Measurements from ENCODE around the gene HYOU1. TPM values are rescaled to one million over a fixed set of nuclear protein-coding genes. Genes with fewer than 3 reads are reported as not detected.
A peak's percentile ranks its signal among the peaks of the same experiment; 100 is the strongest.

The HYOU1 gene
- total and polyA plus RNA-seq, 2 donors (not counting 1 experiment from before 2014, with no cell fraction given), result 73.7 to 85.6 TPM

GRCh38 chr11:118998822-118999221 is 58.2 kb downstream of the HYOU1 start:
- H3K9ac ChIP-seq (ENCODE audit: insufficient read depth, low read length), result peak overlapping the region; percentile 88
- H3K4me1 ChIP-seq (ENCODE audit: control insufficient read depth, extremely low read depth, insufficient read depth, low read length), result no peaks in the 10 kb centered on the region
- H2AFZ ChIP-seq (ENCODE audit: low read length), result peak overlapping the region; percentile 88
- peak; percentile 39 to 89 for DNase-seq (ENCODE audit: low read depth in 2 of 2)
- peak overlapping the region; percentile 87 for H3K27ac ChIP-seq (ENCODE audit: insufficient read depth, low read length)
- H3K79me2 ChIP-seq (ENCODE audit: control insufficient read depth, insufficient read depth, low read length), result peaks cover 15% of the 10 kb centered on the region
- H4K20me1 ChIP-seq (ENCODE audit: control insufficient read depth, extremely low read depth, insufficient read depth, low read length), result no peaks in the 10 kb centered on the region
- H3K9me3 ChIP-seq (ENCODE audit: control insufficient read depth, insufficient read depth, low read depth, low read length), result no peaks in the 10 kb centered on the region
- TF ChIP-seq EZH2 (IDR thresholded peaks at IDR 0.05; ENCODE audit: low read length, missing control alignments) (no peak), CTCF (conservative IDR thresholded peaks at IDR 0.05 in 1 of 2, IDR thresholded peaks at IDR 0.05 in 1 of 2; ENCODE audit: low read depth in 1 of 2, low read length in 2 of 2) (no peak)
- peak overlapping the region; percentile 73 to 97 (median 87) for H3K4me3 ChIP-seq (replicated peaks in 1 of 4; ENCODE audit: control extremely low read depth in 1 of 4, insufficient read depth in 1 of 4, low read depth in 3 of 4, low read length in 4 of 4)
- no peaks in the 10 kb centered on the region for H3K27me3 ChIP-seq (ENCODE audit: control insufficient read depth, insufficient read depth, low read length)
- H3K36me3 ChIP-seq (ENCODE audit: control insufficient read depth, insufficient read depth, low read length), result peaks cover 3% of the 10 kb centered on the region
- peak overlapping the region; percentile 95 for H3K4me2 ChIP-seq (ENCODE audit: extremely low read depth, insufficient read depth, low read length)

- Histone ChIP-seq H3K9ac (ENCODE audit: insufficient read depth, low read length) (peak overlapping the region; percentile 88), H2AFZ (ENCODE audit: low read length) (peak overlapping the region; percentile 88), H3K27me3 (ENCODE audit: control insufficient read depth, insufficient read depth, low read length) (no peaks in the 10 kb centered on the region), H3K4me1 (ENCODE audit: control insufficient read depth, extremely low read depth, insufficient read depth, low read length) (no peaks in the 10 kb centered on the region), H3K4me2 (ENCODE audit: extremely low read depth, insufficient read depth, low read length) (peak overlapping the region; percentile 95), H4K20me1 (ENCODE audit: control insufficient read depth, extremely low read depth, insufficient read depth, low read length) (no peaks in the 10 kb centered on the region), H3K9me3 (ENCODE audit: control insufficient read depth, insufficient read depth, low read depth, low read length) (no peaks in the 10 kb centered on the region), H3K27ac (ENCODE audit: insufficient read depth, low read length) (peak overlapping the region; percentile 87), H3K36me3 (ENCODE audit: control insufficient read depth, insufficient read depth, low read length) (peaks cover 3% of the 10 kb centered on the region), H3K79me2 (ENCODE audit: control insufficient read depth, insufficient read depth, low read length) (peaks cover 15% of the 10 kb centered on the region), H3K4me3 (replicated peaks in 1 of 4; ENCODE audit: control extremely low read depth in 1 of 4, insufficient read depth in 1 of 4, low read depth in 3 of 4, low read length in 4 of 4) (peak overlapping the region; percentile 73 to 97 (median 87))
- TF ChIP-seq EZH2 (IDR thresholded peaks at IDR 0.05; ENCODE audit: low read length, missing control alignments) (no peak), CTCF (conservative IDR thresholded peaks at IDR 0.05 in 1 of 2, IDR thresholded peaks at IDR 0.05 in 1 of 2; ENCODE audit: low read depth in 1 of 2, low read length in 2 of 2) (no peak)
- DNase-seq (ENCODE audit: low read depth in 2 of 2), result no peak
These were observed 58.7 kb downstream of the HYOU1 start for GRCh38 chr11:118998388-118998717.

- TF ChIP-seq CTCF (conservative IDR thresholded peaks at IDR 0.05 in 1 of 2, IDR thresholded peaks at IDR 0.05 in 1 of 2; ENCODE audit: low read depth in 1 of 2, low read length in 2 of 2) (no peak), EZH2 (IDR thresholded peaks at IDR 0.05; ENCODE audit: low read length, missing control alignments) (no peak)
- DNase-seq (ENCODE audit: low read depth in 2 of 2), result peak; percentile 74 to 89
These were observed 59.2 kb downstream of the HYOU1 start, which contains the start of gene CENATAC for GRCh38 chr11:118997627-118998387. Gene CENATAC (plus strand): TSS chr11:118998138. CDS start chr11:118998198, 60 bp downstream.

More at GRCh38 chr11:118997627-118998387, 59.2 kb downstream of the HYOU1 start, which contains the start of gene CENATAC:
- Histone ChIP-seq H3K4me1 (ENCODE audit: control insufficient read depth, extremely low read depth, insufficient read depth, low read length) (no peaks in the 10 kb centered on the region), H3K4me2 (ENCODE audit: extremely low read depth, insufficient read depth, low read length) (peak within 1 kb of the TSS; percentile 95), H2AFZ (ENCODE audit: low read length) (peak within 1 kb of the TSS; percentile 99), H3K4me3 (replicated peaks in 1 of 4; ENCODE audit: control extremely low read depth in 1 of 4, insufficient read depth in 1 of 4, low read depth in 3 of 4, low read length in 4 of 4) (peak within 1 kb of the TSS; percentile 73 to 97 (median 87)), H3K9me3 (ENCODE audit: control insufficient read depth, insufficient read depth, low read depth, low read length) (no peaks in the 10 kb centered on the region), H4K20me1 (ENCODE audit: control insufficient read depth, extremely low read depth, insufficient read depth, low read length) (no peaks in the 10 kb centered on the region), H3K27ac (ENCODE audit: insufficient read depth, low read length) (peak within 1 kb of the TSS; percentile 87), H3K9ac (ENCODE audit: insufficient read depth, low read length) (peak within 1 kb of the TSS; percentile 88), H3K36me3 (ENCODE audit: control insufficient read depth, insufficient read depth, low read length) (no peaks in the 10 kb centered on the region), H3K79me2 (ENCODE audit: control insufficient read depth, insufficient read depth, low read length) (peaks cover 15% of the 10 kb centered on the region), H3K27me3 (ENCODE audit: control insufficient read depth, insufficient read depth, low read length) (no peaks in the 10 kb centered on the region)
